GM12878 (cell line): Measurements from ENCODE around the gene ATXN7L1. TPM values are rescaled to one million over a fixed set of nuclear protein-coding genes. Genes with fewer than 3 reads are reported as not detected.

Source experiments
- ATAC-seq: fragments of 200-7000 bp; cut with Tn5 transposase; 3 replicates; pipeline ENCODE4 v1.9.1; 2020; ENCODE audit warnings: mild to moderate bottlenecking, moderate library complexity
- BruUV-seq: library from RNA; stranded (reverse); fragments of 400-500 nt; replicated peaks from 2 replicates; lab custom pipeline; 2021; lab: Mats Ljungman, UMichigan
- CTCF ChIA-PET: fragments of 300-600 bp; sonication (Branson Sonifier 250); formaldehyde crosslinking; extraction: SDS; loops from one replicate; lab custom pipeline; 2021; ENCODE audit warnings: inconsistent platforms; lab: Yijun Ruan, JAX
- POLR2A ChIA-PET: fragments of 350-600 bp; formaldehyde crosslinking; extraction: SDS; loops from one replicate; lab custom pipeline; 2021; ENCODE audit warnings: inconsistent platforms; lab: Charles Lee
- RAD21 ChIA-PET: fragments of 300-600 bp; sonication (Branson Sonifier 250); formaldehyde crosslinking; loops from one replicate; lab custom pipeline; 2023; ENCODE audit warnings: antibody characterized with exemption; ENCODE audit not compliant: unreplicated experiment; lab: Charles Lee
- SMC1A ChIA-PET: fragments of 300-600 bp; sonication (Branson Sonifier 250); formaldehyde crosslinking; loops from one replicate; lab custom pipeline; 2023; ENCODE audit not compliant: unreplicated experiment, uncharacterized antibody; lab: Charles Lee
- DNase-seq: peaks from one replicate; pipeline ENCODE4 v3.0.0-alpha.2; 2011; ENCODE audit warnings: low read depth, low spot score
- FAIRE-seq: peaks from 3 replicates; lab custom pipeline; 2011; peaks lifted over from hg19 to GRCh38; lab: Jason Lieb, UNC
- H2AFZ ChIP-seq: 2 replicates; pipeline ENCODE4 v1.6.0; 2011; ENCODE audit warnings: low read depth, low read length, control low read depth; ENCODE audit not compliant: control insufficient read depth
- H3K27ac ChIP-seq: 2 replicates; pipeline ENCODE4 v1.5.1; 2011; ENCODE audit warnings: control low read depth; ENCODE audit not compliant: control insufficient read depth, insufficient read depth
- H3K27me3 ChIP-seq, 2 experiments: replicated peaks in 1 of 2; 2 replicates each; pipeline versions ENCODE4 v1.6.0 to v1.6.1; 2011; ENCODE audit warnings: low read length in 1 of 2; ENCODE audit not compliant: control insufficient read depth in 2 of 2, insufficient read depth in 2 of 2
- H3K36me3 ChIP-seq, 2 experiments: 2 replicates each; pipeline ENCODE4 v1.5.1; 2011; ENCODE audit warnings: low read length in 1 of 2; ENCODE audit not compliant: control insufficient read depth in 2 of 2, insufficient read depth in 2 of 2
- H3K4me1 ChIP-seq: 2 replicates; pipeline ENCODE4 v1.6.1; 2011; ENCODE audit warnings: mild to moderate bottlenecking, low read length, moderate library complexity, mixed read lengths; ENCODE audit not compliant: control insufficient read depth, insufficient read depth
- H3K4me2 ChIP-seq: 2 replicates; pipeline ENCODE4 v1.6.0; 2011; ENCODE audit warnings: control low read depth; ENCODE audit not compliant: control insufficient read depth, insufficient read depth
- H3K4me3 ChIP-seq: fragments of 200-600 bp; sonication (generic); 2 replicates; pipeline ENCODE4 v1.5.1; 2016
- H3K79me2 ChIP-seq: 2 replicates; pipeline ENCODE4 v1.6.0; 2011; ENCODE audit warnings: low read length; ENCODE audit not compliant: control insufficient read depth, insufficient read depth
- H3K9ac ChIP-seq: 2 replicates; pipeline ENCODE4 v1.8.0; 2011; ENCODE audit warnings: low read length, control low read depth, mixed read lengths; ENCODE audit not compliant: control insufficient read depth, insufficient read depth
- H3K9me3 ChIP-seq: replicated peaks from 3 replicates; pipeline ENCODE4 v1.5.1; 2011; ENCODE audit warnings: mild to moderate bottlenecking, low read length; ENCODE audit not compliant: control insufficient read depth, insufficient read depth
- H4K20me1 ChIP-seq: 2 replicates; pipeline ENCODE4 v1.6.0; 2011; ENCODE audit not compliant: control insufficient read depth, insufficient read depth
- BCL11A ChIP-seq: IDR thresholded peaks from 2 replicates; pipeline ENCODE4 v1.6.1; 2011; ENCODE audit warnings: low read depth, low read length
- BCL3 ChIP-seq: IDR thresholded peaks from 2 replicates; pipeline ENCODE4 v1.6.1; 2011; ENCODE audit warnings: borderline replicate concordance, low read depth, mild to moderate bottlenecking, moderate library complexity, low read length; ENCODE audit not compliant: insufficient read depth, poor library complexity, severe bottlenecking
- BCLAF1 ChIP-seq: fragments of 450-650 bp; IDR thresholded peaks from 2 replicates; pipeline ENCODE4 v1.6.1; 2017; ENCODE audit warnings: antibody characterized with exemption, mild to moderate bottlenecking, moderate library complexity
- BMI1 ChIP-seq: fragments of 450-650 bp; IDR thresholded peaks from 2 replicates; pipeline ENCODE4 v1.6.1; 2016; ENCODE audit warnings: mild to moderate bottlenecking, moderate library complexity, borderline replicate concordance
- CHD4 ChIP-seq: fragments of 200-600 bp; sonication (generic); IDR thresholded peaks from 2 replicates; pipeline ENCODE4 v1.6.1; 2016; ENCODE audit warnings: mild to moderate bottlenecking
- CUX1 ChIP-seq: IDR thresholded peaks from 2 replicates; pipeline ENCODE4 v1.6.1; 2012; ENCODE audit warnings: improper control_type of control experiment, low read depth, low read length; ENCODE audit not compliant: insufficient replicate concordance
- E2F4 ChIP-seq: IDR thresholded peaks from 2 replicates; pipeline ENCODE4 v1.6.1; 2012; ENCODE audit warnings: low read depth, low read length, improper control_type of control experiment
- GABPA ChIP-seq: IDR thresholded peaks from 2 replicates; pipeline ENCODE4 v1.6.1; 2014; ENCODE audit warnings: antibody characterized with exemption, low read depth, mild to moderate bottlenecking, inconsistent platforms
- MTA3 ChIP-seq: IDR thresholded peaks from 2 replicates; pipeline ENCODE4 v1.6.1; 2012; ENCODE audit warnings: low read length, inconsistent platforms, borderline replicate concordance
- NFIC ChIP-seq: IDR thresholded peaks from 2 replicates; pipeline ENCODE4 v1.6.1; 2012; ENCODE audit warnings: low read depth, mild to moderate bottlenecking, inconsistent platforms, low read length, moderate library complexity
- POU2F2 ChIP-seq: IDR thresholded peaks from 3 replicates; pipeline ENCODE4 v1.6.1; 2011; ENCODE audit warnings: low read depth, mild to moderate bottlenecking, low read length, borderline replicate concordance
- RAD51 ChIP-seq: fragments of 450-650 bp; IDR thresholded peaks from 2 replicates; pipeline ENCODE4 v1.6.1; 2016; ENCODE audit warnings: moderate library complexity, mild to moderate bottlenecking, inconsistent platforms
- TCF3 ChIP-seq: IDR thresholded peaks from 2 replicates; pipeline ENCODE4 v1.6.1; 2012; ENCODE audit warnings: low read depth, mild to moderate bottlenecking, low read length, borderline replicate concordance; ENCODE audit not compliant: insufficient read depth
- ZNF622 ChIP-seq: fragments of 450-650 bp; IDR thresholded peaks from 2 replicates; pipeline ENCODE4 v1.6.1; 2017; ENCODE audit warnings: mild to moderate bottlenecking, inconsistent platforms
- ZSCAN29 ChIP-seq: fragments of 450-650 bp; IDR thresholded peaks from 2 replicates; pipeline ENCODE4 v1.6.1; 2017; ENCODE audit warnings: mild to moderate bottlenecking, moderate library complexity
- WGBS: methylation state at CpG from one replicate; pipeline ENCODE4 v1.1.6; 2016; ENCODE audit warnings: low lambda C conversion rate; ENCODE audit not compliant: insufficient replicate concordance, insufficient coverage; ENCODE audit errors: missing lambda C conversion rate; 5-methylcytosine and 5-hydroxymethylcytosine counted together
- in situ Hi-C: fragments of 300-500 bp; cut with MboI; formaldehyde crosslinking; loops from 9 replicates; pipeline ENCODE4 v1.14.3; 2018; ENCODE audit warnings: mixed read lengths
- intact Hi-C: fragments of 100-400 bp; cut with micrococcal nuclease; formaldehyde crosslinking; loops from one replicate; pipeline ENCODE4 v1.14.2; 2022; ENCODE audit not compliant: unreplicated experiment
- polyA plus RNA-seq, 11 experiments: library from polyadenylated mRNA; depleted of rRNA in 4 of 11; unstranded in 6 of 11; stranded (reverse) in 5 of 11; fragments of >200 nt; fragmentation: Nextera tagmentation in 4 of 11; fragmentation: Illumina TruSeq in 1 of 11; extraction: Ambion mirVana in 4 of 11; extraction: Trizol in 1 of 11; gene quantifications; 1 replicate in 1 of 11; 2 replicates in 10 of 11; pipeline versions ENCODE4 v1.2.1 to v1.2.3, GENCODE V29; 2011 to 2016; ENCODE audit warnings: inconsistent platforms in 2 of 11, missing spikeins in 2 of 11, low read depth in 1 of 11
- total RNA-seq, 4 experiments: library from RNA; depleted of rRNA in 3 of 4; stranded (reverse); fragments of >200 nt in 3 of 4; fragmentation: Illumina TruSeq in 1 of 4; extraction: Trizol in 1 of 4; gene quantifications; 2 replicates each; pipeline versions ENCODE4 v1.2.1 to v1.2.3, GENCODE V29; 2013 to 2021

Gene ATXN7L1
- total and polyA plus RNA-seq, 10 of the 15 experiments (the other 5 are each of a cell fraction or from before 2014, with no cell fraction given): 0.40 to 2.9 (median 1.2) TPM

GRCh38 chr7:105839266-105839665 lies 37.1 kb downstream of the ATXN7L1 start:
- ChIA-PET SMC1A (no interaction called here), RAD21 (no interaction called here), CTCF (no interaction called here), POLR2A (no interaction called here)
- Histone ChIP-seq H2AFZ (no peak overlapping the region), H3K36me3 (no peaks in the 10 kb centered on the region), H3K4me1 (no peaks in the 10 kb centered on the region), H3K27ac (no peak overlapping the region), H3K9ac (no peak overlapping the region), H3K79me2 (no peaks in the 10 kb centered on the region), H3K27me3 (peaks cover 3 to 13% of the 10 kb centered on the region in 2 experiments), H3K4me2 (no peak overlapping the region), H3K4me3 (no peak overlapping the region), H3K9me3 (no peaks in the 10 kb centered on the region), H4K20me1 (no peaks in the 10 kb centered on the region)
- intact Hi-C loops: no loop called here
- ATAC-seq (no peak), DNase-seq (no peak), FAIRE-seq (no peak)
- WGBS: 21% methylated on average over 2 of the region's 2 CpGs
- in situ Hi-C loops: no loop called here
- BruUV-seq: no TSS peak
- TF ChIP-seq E2F4 (no peak), RAD51 (no peak), BCL11A (no peak), POU2F2 (no peak), ZNF622 (no peak), TCF3 (no peak), BMI1 (no peak), NFIC (no peak), CUX1 (no peak), MTA3 (no peak), ZSCAN29 (no peak), BCLAF1 (no peak), CHD4 (no peak), GABPA (no peak), BCL3 (no peak)
